BE2C (cell line): ENCODE measurements around the gene NCBP1.

Source experiments
- DNase-seq: peaks from one replicate; pipeline ENCODE4 v3.0.0-alpha.2; 2020
- H3K27me3 ChIP-seq: fragments of 250-450 bp; sonication (Bioruptor Pico); 2 replicates; pipeline ENCODE4 v1.5.1; 2020; ENCODE audit warnings: mild to moderate bottlenecking
- H3K36me3 ChIP-seq: fragments of 250-450 bp; sonication (Bioruptor Pico); 2 replicates; pipeline ENCODE4 v1.5.1; 2020; ENCODE audit warnings: mild to moderate bottlenecking
- H3K4me1 ChIP-seq: fragments of 250-450 bp; sonication (Bioruptor Pico); 2 replicates; pipeline ENCODE4 v1.5.1; 2020
- H3K4me3 ChIP-seq: 2 replicates; pipeline ENCODE4 v1.5.1; 2011; ENCODE audit warnings: low read depth, low read length
- H3K9me3 ChIP-seq: fragments of 250-450 bp; sonication (Bioruptor Pico); 2 replicates; pipeline ENCODE4 v1.5.1; 2020
- CTCF ChIP-seq: IDR thresholded peaks from 2 replicates; pipeline ENCODE4 v1.5.1; 2012; ENCODE audit warnings: mild to moderate bottlenecking, low read depth, low read length

The NCBP1 gene

GRCh38 chr9:97703437-97704344, 70.1 kb downstream of the NCBP1 start:
- Histone ChIP-seq H3K9me3 (no peaks in the 10 kb centered on the region), H3K27me3 (no peaks in the 10 kb centered on the region; the same call in 1 of the 2 replicates), H3K4me1 (0 out of 2 replicates have a peak, but pooled peaks cover 8% of the 10 kb centered on the region), H3K4me3 (no peak overlapping the region), H3K36me3 (no peaks in the 10 kb centered on the region)
- peak; percentile 42 for DNase-seq
- no peak for TF ChIP-seq CTCF

- no peak for DNase-seq
- no peaks in the 10 kb centered on the region for H3K9me3 ChIP-seq
- no peaks in the 10 kb centered on the region; the same call in 1 of the 2 replicates for H3K27me3 ChIP-seq
- H3K4me3 ChIP-seq: no peak overlapping the region
- H3K36me3 ChIP-seq: no peaks in the 10 kb centered on the region
- H3K4me1 ChIP-seq: 0 out of 2 replicates have a peak, but pooled peaks cover 8% of the 10 kb centered on the region
- TF ChIP-seq CTCF: no peak
Measured at GRCh38 chr9:97704345-97704677, 70.7 kb downstream of the NCBP1 start.

GRCh38 chr9:97704851-97705250, 71.2 kb downstream of the NCBP1 start:
- Histone ChIP-seq H3K36me3 (no peaks in the 10 kb centered on the region), H3K4me3 (no peak overlapping the region), H3K9me3 (no peaks in the 10 kb centered on the region), H3K4me1 (0 out of 2 replicates have a peak, but pooled peaks cover 8% of the 10 kb centered on the region), H3K27me3 (no peaks in the 10 kb centered on the region; the same call in 1 of the 2 replicates)
- TF ChIP-seq CTCF: no peak
- no peak for DNase-seq

- no peaks in the 10 kb centered on the region for H3K9me3 ChIP-seq
- H3K4me3 ChIP-seq: no peak overlapping the region
- 0 out of 2 replicates have a peak, but pooled peaks cover 8% of the 10 kb centered on the region for H3K4me1 ChIP-seq
- no peaks in the 10 kb centered on the region; the same call in 1 of the 2 replicates for H3K27me3 ChIP-seq
- DNase-seq: no peak
- TF ChIP-seq CTCF: no peak
- H3K36me3 ChIP-seq: no peaks in the 10 kb centered on the region
Measured at GRCh38 chr9:97705354-97705950, 71.8 kb downstream of the NCBP1 start.

GRCh38 chr9:97706246-97706645, 72.6 kb downstream of the NCBP1 start:
- no peak overlapping the region for H3K4me3 ChIP-seq
- DNase-seq: no peak
- TF ChIP-seq CTCF: no peak
- no peaks in the 10 kb centered on the region for H3K36me3 ChIP-seq
- H3K4me1 ChIP-seq: 0 out of 2 replicates have a peak, but pooled peaks cover 8% of the 10 kb centered on the region
- no peaks in the 10 kb centered on the region; the same call in 1 of the 2 replicates for H3K27me3 ChIP-seq
- H3K9me3 ChIP-seq: no peaks in the 10 kb centered on the region
